GM12874 (cell line): ENCODE measurements around the gene NRN1.

Experiments
- CTCF ChIP-seq: IDR thresholded peaks from 2 replicates; pipeline ENCODE4 v1.5.1; 2011; ENCODE audit warnings: low read depth, mild to moderate bottlenecking, control low read depth, low read length, moderate library complexity; ENCODE audit not compliant: insufficient read depth

Gene NRN1

GRCh38 chr6:6006428-6007365, at the start of gene NRN1:
Gene NRN1, minus strand, starts transcription at chr6:6006925. Its CDS starts 176 bp downstream, at chr6:6006749.
- no peak for TF ChIP-seq CTCF

GRCh38 chr6:6052216-6052615, 45.5 kb upstream of the NRN1 start:
- no peak for TF ChIP-seq CTCF

GRCh38 chr6:6046716-6047115, 40.0 kb upstream of the NRN1 start:
- no peak for TF ChIP-seq CTCF

GRCh38 chr6:6039946-6040509, 33.3 kb upstream of the NRN1 start:
- TF ChIP-seq CTCF, result no peak

GRCh38 chr6:6037179-6037578, 30.5 kb upstream of the NRN1 start:
- no peak for TF ChIP-seq CTCF

GRCh38 chr6:6033858-6034257, 27.1 kb upstream of the NRN1 start:
- no peak for TF ChIP-seq CTCF

- TF ChIP-seq CTCF, result no peak
Measured at GRCh38 chr6:6026513-6027205, 19.9 kb upstream of the NRN1 start.
